Transverse colon (tissue), 4 donors: Measurements from ENCODE around the gene MIA. TPM values are rescaled to one million over a fixed set of nuclear protein-coding genes. Genes with fewer than 3 reads are reported as not detected.

ENCODE experiments used
- DNase-seq: peaks from one replicate; pipeline ENCODE4 v3.0.0-alpha.2; 2019
- H3K27ac ChIP-seq, 4 donors: fragments of 200-600 bp; sonication (generic); 2 replicates each; pipeline ENCODE4 v1.5.1; 2016 to 2018; ENCODE audit warnings: inconsistent platforms in 4 of 4
- H3K27me3 ChIP-seq: fragments of 200-600 bp; sonication (generic); 2 replicates; pipeline ENCODE4 v1.5.1; 2017; ENCODE audit warnings: inconsistent platforms
- H3K36me3 ChIP-seq, 4 donors: fragments of 200-600 bp; sonication (generic); 2 replicates each; pipeline ENCODE4 v1.5.1; 2017 to 2019; ENCODE audit warnings: inconsistent platforms in 4 of 4
- H3K4me1 ChIP-seq, 4 donors: fragments of 200-600 bp; sonication (generic); 2 replicates each; pipeline ENCODE4 v1.5.1; 2017 to 2020; ENCODE audit warnings: inconsistent platforms in 4 of 4
- H3K4me3 ChIP-seq, 4 donors: fragments of 200-600 bp; sonication (generic); 1 replicate in 1 of 4; 2 replicates in 3 of 4; pipeline versions ENCODE4 v1.5.1 to v1.6.1; 2017 to 2019; ENCODE audit warnings: inconsistent platforms in 4 of 4
- H3K9me3 ChIP-seq, 2 donors: fragments of 200-600 bp; sonication (generic); 2 replicates each; pipeline ENCODE4 v1.5.1; 2017 to 2019; ENCODE audit warnings: inconsistent platforms in 2 of 2
- CTCF ChIP-seq, 5 experiments: fragments of 200-600 bp in 3 of 5; fragments of 450-650 bp in 2 of 5; sonication (generic) in 3 of 5; IDR thresholded peaks; 1 replicate in 2 of 5; 2 replicates in 3 of 5; pipeline ENCODE4 v1.5.1; 2016 to 2017; ENCODE audit warnings: antibody characterized with exemption in 5 of 5, inconsistent platforms in 3 of 5, mild to moderate bottlenecking in 2 of 5, moderate library complexity in 1 of 5
- EP300 ChIP-seq: sonication (generic); formaldehyde crosslinking; IDR thresholded peaks from one replicate; pipeline ENCODE4 v1.6.1; 2017; ENCODE audit warnings: antibody characterized with exemption, low read depth
- POLR2A ChIP-seq: fragments of 450-650 bp; IDR thresholded peaks from one replicate; pipeline ENCODE4 v1.6.1; 2016; ENCODE audit warnings: antibody characterized with exemption, mild to moderate bottlenecking, moderate library complexity
- POLR2AphosphoS5 ChIP-seq, 3 donors: sonication (generic); formaldehyde crosslinking; IDR thresholded peaks; one replicate each; pipeline ENCODE4 v1.6.1; 2016; ENCODE audit warnings: antibody characterized with exemption in 3 of 3
- WGBS, 2 donors: methylation state at CpG; one replicate each; pipeline ENCODE4 v1.1.5; 2018; ENCODE audit warnings: low coverage in 1 of 2; 5-methylcytosine and 5-hydroxymethylcytosine counted together
- in situ Hi-C, 4 donors: fragments of 200-750 bp; cut with MboI; loops; one replicate each; pipeline versions ENCODE4 v1.15.0 to v1.15.1; 2017; ENCODE audit warnings: low sequenced_read_pairs in 3 of 4, low pct_ligation_motif_present in 1 of 4, low pct_unique_long_range_greater_than_20kb in 1 of 4
- intact Hi-C: fragments of 100-400 bp; cut with DNase I; formaldehyde crosslinking; loops from one replicate; pipeline ENCODE4 v1.15.1; 2023; ENCODE audit warnings: low total_unique reads
- total RNA-seq, 4 donors: library from RNA; depleted of rRNA; stranded (reverse); fragments of >200 nt; gene quantifications; one replicate each; pipeline ENCODE4 v1.1.0, GENCODE V29; 2016

Gene MIA
- total RNA-seq, 4 donors from 2014 or later: 5.7 to 23.3 TPM; not detected in 2

- in situ Hi-C loops: loop anchor here in 1 of 4 donors (25.0 kb wide), 1 partner anchor 89 kb away; the partner anchor contains the start of genes COQ8B and ITPKC
- Histone ChIP-seq H3K27me3 (no peaks in the 10 kb centered on the region), H3K36me3 (peaks cover 0 to 3% (median 0%) of the 10 kb centered on the region in 4 donors), H3K9me3 (no peaks in the 10 kb centered on the region), H3K4me1 (peaks cover 72 to 76% (median 74%) of the 10 kb centered on the region in 4 donors), H3K4me3 (peak overlapping the region in 1 of 4 donors; percentile 99), H3K27ac (peak overlapping the region; percentile 91 to 97 (median 96))
- no peak for DNase-seq
- intact Hi-C loops: loop anchor here (10.0 kb wide), 1 partner anchor 87 kb away; the partner anchor contains the start of genes COQ8B and ITPKC
- TF ChIP-seq POLR2AphosphoS5 (IDR thresholded peaks at IDR 0.05): no peak
- no peak for TF ChIP-seq EP300
- TF ChIP-seq CTCF (IDR thresholded peaks at IDR 0.05): no peak
- no peak for TF ChIP-seq POLR2A
- 48 to 60% methylated on average over 5 to 13 of the region's 13 CpGs for WGBS, 2 donors
Measured at GRCh38 chr19:40801426-40802299, 26.3 kb downstream of the MIA start.

GRCh38 chr19:40802300-40803169, 27.2 kb downstream of the MIA start:
- intact Hi-C loops: loop anchor here (10.0 kb wide), 1 partner anchor 88 kb away; the partner anchor contains the start of genes COQ8B and ITPKC
- TF ChIP-seq POLR2AphosphoS5 (IDR thresholded peaks at IDR 0.05): peak in 1 of 3 donors; percentile 12
- TF ChIP-seq EP300: no peak
- TF ChIP-seq POLR2A: no peak
- no peak for TF ChIP-seq CTCF (IDR thresholded peaks at IDR 0.05)
- 17 to 18% methylated on average over 3 to 10 of the region's 11 CpGs for WGBS, 2 donors
- Histone ChIP-seq H3K4me1 (peaks cover 73 to 85% (median 76%) of the 10 kb centered on the region in 4 donors), H3K36me3 (peaks cover 0 to 3% (median 0%) of the 10 kb centered on the region in 4 donors), H3K27me3 (no peaks in the 10 kb centered on the region), H3K4me3 (peak overlapping the region in 3 of 4 donors; percentile 5 to 21 (median 10)), H3K27ac (peak overlapping the region; percentile 91 to 97 (median 96)), H3K9me3 (no peaks in the 10 kb centered on the region)
- in situ Hi-C loops: loop anchor here in 1 of 4 donors (25.0 kb wide), 1 partner anchor 90 kb away; the partner anchor contains the start of genes COQ8B and ITPKC
- DNase-seq: peak; percentile 77

- peaks cover 0 to 3% (median 0%) of the 10 kb centered on the region in 4 donors for H3K36me3 ChIP-seq
- 36% methylated on average over 9 of the region's 9 CpGs; no CpG with 5 or more reads in 1 of the 2 donors for WGBS, 2 donors
Measured at GRCh38 chr19:40803170-40803856, 28.0 kb downstream of the MIA start.

More at GRCh38 chr19:40803170-40803856, 28.0 kb downstream of the MIA start:
- TF ChIP-seq CTCF (IDR thresholded peaks at IDR 0.05): no peak
- TF ChIP-seq EP300: no peak
- TF ChIP-seq POLR2A: peak; percentile 20
- peak in 1 of 3 donors; percentile 17 for TF ChIP-seq POLR2AphosphoS5 (IDR thresholded peaks at IDR 0.05)
- in situ Hi-C loops (loop anchor here in 1 of 4 donors (25.0 kb wide), 1 partner anchor 91 kb away; the partner anchor contains the start of genes COQ8B and ITPKC), intact Hi-C loops (loop anchor here (10.0 kb wide), 1 partner anchor 89 kb away; the partner anchor contains the start of genes COQ8B and ITPKC)
- H3K4me1 ChIP-seq: peaks cover 66 to 80% (median 69%) of the 10 kb centered on the region in 4 donors
- peak overlapping the region in 1 of 4 donors; percentile 21 for H3K4me3 ChIP-seq
- H3K9me3 ChIP-seq: no peaks in the 10 kb centered on the region
- no peak for DNase-seq
- H3K27ac ChIP-seq: peak overlapping the region; percentile 91 to 97 (median 96)
- H3K27me3 ChIP-seq: no peaks in the 10 kb centered on the region
